GM12878 (cell line): ENCODE data around the gene ISM1. TPM values are rescaled to one million over a fixed set of nuclear protein-coding genes. Genes with fewer than 3 reads are reported as not detected.

ENCODE experiments used
- ATAC-seq: fragments of 200-7000 bp; cut with Tn5 transposase; 3 replicates; pipeline ENCODE4 v1.9.1; 2020; ENCODE audit warnings: mild to moderate bottlenecking, moderate library complexity
- BruUV-seq: library from RNA; stranded (reverse); fragments of 400-500 nt; replicated peaks from 2 replicates; lab custom pipeline; 2021; lab: Mats Ljungman, UMichigan
- CTCF ChIA-PET: fragments of 300-600 bp; sonication (Branson Sonifier 250); formaldehyde crosslinking; extraction: SDS; loops from one replicate; lab custom pipeline; 2021; ENCODE audit warnings: inconsistent platforms; lab: Yijun Ruan, JAX
- POLR2A ChIA-PET: fragments of 350-600 bp; formaldehyde crosslinking; extraction: SDS; loops from one replicate; lab custom pipeline; 2021; ENCODE audit warnings: inconsistent platforms; lab: Charles Lee
- RAD21 ChIA-PET: fragments of 300-600 bp; sonication (Branson Sonifier 250); formaldehyde crosslinking; loops from one replicate; lab custom pipeline; 2023; ENCODE audit warnings: antibody characterized with exemption; ENCODE audit not compliant: unreplicated experiment; lab: Charles Lee
- SMC1A ChIA-PET: fragments of 300-600 bp; sonication (Branson Sonifier 250); formaldehyde crosslinking; loops from one replicate; lab custom pipeline; 2023; ENCODE audit not compliant: unreplicated experiment, uncharacterized antibody; lab: Charles Lee
- DNase-seq: peaks from one replicate; pipeline ENCODE4 v3.0.0-alpha.2; 2011; ENCODE audit warnings: low read depth, low spot score
- FAIRE-seq: peaks from 3 replicates; lab custom pipeline; 2011; peaks lifted over from hg19 to GRCh38; lab: Jason Lieb, UNC
- H2AFZ ChIP-seq: 2 replicates; pipeline ENCODE4 v1.6.0; 2011; ENCODE audit warnings: low read depth, low read length, control low read depth; ENCODE audit not compliant: control insufficient read depth
- H3K27ac ChIP-seq: 2 replicates; pipeline ENCODE4 v1.5.1; 2011; ENCODE audit warnings: control low read depth; ENCODE audit not compliant: control insufficient read depth, insufficient read depth
- H3K27me3 ChIP-seq, 2 experiments: replicated peaks in 1 of 2; 2 replicates each; pipeline versions ENCODE4 v1.6.0 to v1.6.1; 2011; ENCODE audit warnings: low read length in 1 of 2; ENCODE audit not compliant: control insufficient read depth in 2 of 2, insufficient read depth in 2 of 2
- H3K36me3 ChIP-seq, 2 experiments: 2 replicates each; pipeline ENCODE4 v1.5.1; 2011; ENCODE audit warnings: low read length in 1 of 2; ENCODE audit not compliant: control insufficient read depth in 2 of 2, insufficient read depth in 2 of 2
- H3K4me1 ChIP-seq: 2 replicates; pipeline ENCODE4 v1.6.1; 2011; ENCODE audit warnings: mild to moderate bottlenecking, low read length, moderate library complexity, mixed read lengths; ENCODE audit not compliant: control insufficient read depth, insufficient read depth
- H3K4me2 ChIP-seq: 2 replicates; pipeline ENCODE4 v1.6.0; 2011; ENCODE audit warnings: control low read depth; ENCODE audit not compliant: control insufficient read depth, insufficient read depth
- H3K4me3 ChIP-seq: fragments of 200-600 bp; sonication (generic); 2 replicates; pipeline ENCODE4 v1.5.1; 2016
- H3K79me2 ChIP-seq: 2 replicates; pipeline ENCODE4 v1.6.0; 2011; ENCODE audit warnings: low read length; ENCODE audit not compliant: control insufficient read depth, insufficient read depth
- H3K9ac ChIP-seq: 2 replicates; pipeline ENCODE4 v1.8.0; 2011; ENCODE audit warnings: low read length, control low read depth, mixed read lengths; ENCODE audit not compliant: control insufficient read depth, insufficient read depth
- H3K9me3 ChIP-seq: replicated peaks from 3 replicates; pipeline ENCODE4 v1.5.1; 2011; ENCODE audit warnings: mild to moderate bottlenecking, low read length; ENCODE audit not compliant: control insufficient read depth, insufficient read depth
- H4K20me1 ChIP-seq: 2 replicates; pipeline ENCODE4 v1.6.0; 2011; ENCODE audit not compliant: control insufficient read depth, insufficient read depth
- CEBPZ ChIP-seq: fragments of 150-350 bp; IDR thresholded peaks from 2 replicates; pipeline ENCODE4 v1.6.1; 2016; ENCODE audit warnings: low read depth, low read length
- ELK1 ChIP-seq: IDR thresholded peaks from 2 replicates; pipeline ENCODE4 v1.6.1; 2012; ENCODE audit warnings: low read depth, low read length, improper control_type of control experiment
- MTA3 ChIP-seq: IDR thresholded peaks from 2 replicates; pipeline ENCODE4 v1.6.1; 2012; ENCODE audit warnings: low read length, inconsistent platforms, borderline replicate concordance
- NBN ChIP-seq: fragments of 450-650 bp; IDR thresholded peaks from 2 replicates; pipeline ENCODE4 v1.6.1; 2016
- PAX5 ChIP-seq: IDR thresholded peaks from 2 replicates; pipeline ENCODE4 v1.6.1; 2011; ENCODE audit warnings: low read depth, low read length, borderline replicate concordance
- STAT3 ChIP-seq: IDR thresholded peaks from 2 replicates; pipeline ENCODE4 v1.6.1; 2011; ENCODE audit warnings: low read depth, low read length, improper control_type of control experiment
- ZNF217 ChIP-seq: fragments of 450-650 bp; IDR thresholded peaks from 2 replicates; pipeline ENCODE4 v1.6.1; 2017; ENCODE audit warnings: antibody characterized with exemption, mild to moderate bottlenecking
- WGBS: methylation state at CpG from one replicate; pipeline ENCODE4 v1.1.6; 2016; ENCODE audit warnings: low lambda C conversion rate; ENCODE audit not compliant: insufficient replicate concordance, insufficient coverage; ENCODE audit errors: missing lambda C conversion rate; 5-methylcytosine and 5-hydroxymethylcytosine counted together
- in situ Hi-C: fragments of 300-500 bp; cut with MboI; formaldehyde crosslinking; loops from 9 replicates; pipeline ENCODE4 v1.14.3; 2018; ENCODE audit warnings: mixed read lengths
- intact Hi-C: fragments of 100-400 bp; cut with micrococcal nuclease; formaldehyde crosslinking; loops from one replicate; pipeline ENCODE4 v1.14.2; 2022; ENCODE audit not compliant: unreplicated experiment
- polyA plus RNA-seq, 11 experiments: library from polyadenylated mRNA; depleted of rRNA in 4 of 11; unstranded in 6 of 11; stranded (reverse) in 5 of 11; fragments of >200 nt; fragmentation: Nextera tagmentation in 4 of 11; fragmentation: Illumina TruSeq in 1 of 11; extraction: Ambion mirVana in 4 of 11; extraction: Trizol in 1 of 11; gene quantifications; 1 replicate in 1 of 11; 2 replicates in 10 of 11; pipeline versions ENCODE4 v1.2.1 to v1.2.3, GENCODE V29; 2011 to 2016; ENCODE audit warnings: inconsistent platforms in 2 of 11, missing spikeins in 2 of 11, low read depth in 1 of 11
- total RNA-seq, 4 experiments: library from RNA; depleted of rRNA in 3 of 4; stranded (reverse); fragments of >200 nt in 3 of 4; fragmentation: Illumina TruSeq in 1 of 4; extraction: Trizol in 1 of 4; gene quantifications; 2 replicates each; pipeline versions ENCODE4 v1.2.1 to v1.2.3, GENCODE V29; 2013 to 2021

The ISM1 gene
- total and polyA plus RNA-seq, 10 of the 15 experiments (the other 5 are each of a cell fraction or from before 2014, with no cell fraction given) = 0.01 to 0.03 TPM; not detected in 8

- TF ChIP-seq CEBPZ = no peak
- TF ChIP-seq STAT3 = no peak
- TF ChIP-seq ZNF217 = no peak
- no peak for TF ChIP-seq PAX5
These were observed 53.3 kb downstream of the ISM1 start (continued) for GRCh38 chr20:13274275-13274861.

GRCh38 chr20:13276945-13277541 lies 56.0 kb downstream of the ISM1 start:
- ChIA-PET CTCF (interaction anchor here (1.1 to 1.7 kb wide), 3 partner anchors 9 to 16 kb away, joined by 3 to 6 read pairs (median 4); no protein-coding TSS in a partner anchor), RAD21 (interaction anchor here (0.7 to 1.4 kb wide), 2 partner anchors 158 to 269 kb away, joined by 4 read pairs; no protein-coding TSS in a partner anchor), POLR2A (no interaction called here), SMC1A (interaction anchor here (0.6 to 1.3 kb wide), 2 partner anchors 168 to 556 kb away, joined by 3 read pairs; no protein-coding TSS in a partner anchor)
- TF ChIP-seq NBN = no peak
- TF ChIP-seq MTA3 = no peak
- TF ChIP-seq ELK1 = no peak
- in situ Hi-C loops = no loop called here
- FAIRE-seq = no peak
- intact Hi-C loops = no loop called here
- no peak overlapping the region for H3K4me2 ChIP-seq
- BruUV-seq = no TSS peak
- no peaks in the 10 kb centered on the region for H3K79me2 ChIP-seq
- H3K9ac ChIP-seq = no peak overlapping the region
- H3K4me3 ChIP-seq = no peak overlapping the region
- no peaks in the 10 kb centered on the region for H3K4me1 ChIP-seq
- no peak for ATAC-seq
- H4K20me1 ChIP-seq = no peaks in the 10 kb centered on the region
- H3K27ac ChIP-seq = no peak overlapping the region
- no peak for DNase-seq
- H2AFZ ChIP-seq = no peak overlapping the region
- H3K9me3 ChIP-seq = no peaks in the 10 kb centered on the region
- no peaks in the 10 kb centered on the region for H3K36me3 ChIP-seq
- 0 out of 4 replicates have a peak, but pooled peaks cover 0 to 1% of the 10 kb centered on the region in 2 experiments for H3K27me3 ChIP-seq
- 12% methylated on average over 6 of the region's 6 CpGs for WGBS
